AG09309 (cell line): ENCODE measurements around the gene PDYN.

Experiments used
- DNase-seq: peaks from one replicate; pipeline ENCODE4 v3.0.0-alpha.2; 2010; ENCODE audit warnings: low read depth
- H3K4me3 ChIP-seq: 2 replicates; pipeline ENCODE4 v1.5.1; 2011; ENCODE audit warnings: mild to moderate bottlenecking, low read depth, low read length, moderate library complexity; ENCODE audit not compliant: control insufficient read depth
- CTCF ChIP-seq: IDR thresholded peaks from 2 replicates; pipeline ENCODE4 v1.5.1; 2011; ENCODE audit warnings: mild to moderate bottlenecking, low read depth, low read length, inconsistent platforms; ENCODE audit not compliant: insufficient read depth, control insufficient read depth; ENCODE audit errors: missing control alignments

The PDYN gene

GRCh38 chr20:1947535-1947846 is 46.4 kb downstream of the PDYN start:
- TF ChIP-seq CTCF = no peak
- H3K4me3 ChIP-seq = no peak overlapping the region
- DNase-seq = no peak

- no peak for TF ChIP-seq CTCF
- H3K4me3 ChIP-seq = no peak overlapping the region
- no peak for DNase-seq
These were observed 46.9 kb downstream of the PDYN start for GRCh38 chr20:1946762-1947534.

- no peak for TF ChIP-seq CTCF
- DNase-seq = no peak
- H3K4me3 ChIP-seq = no peak overlapping the region
These were observed 47.5 kb downstream of the PDYN start for GRCh38 chr20:1946442-1946761.

GRCh38 chr20:1945660-1946059 is 48.2 kb downstream of the PDYN start:
- TF ChIP-seq CTCF = no peak
- no peak for DNase-seq
- H3K4me3 ChIP-seq = no peak overlapping the region

GRCh38 chr20:1945134-1945618 is 48.7 kb downstream of the PDYN start:
- no peak overlapping the region for H3K4me3 ChIP-seq
- TF ChIP-seq CTCF = no peak
- DNase-seq = peak; percentile 75

- no peak for DNase-seq
- no peak overlapping the region for H3K4me3 ChIP-seq
- no peak for TF ChIP-seq CTCF
These were observed 49.3 kb downstream of the PDYN start for GRCh38 chr20:1944345-1945091.
